Lower leg skin (tissue), 3 donors: ENCODE measurements around the gene NAPSA.

ENCODE experiments used
- POLR2A ChIP-seq, 2 donors: fragments of 450-650 bp; IDR thresholded peaks; one replicate each; pipeline ENCODE4 v1.6.1; 2016 to 2017; ENCODE audit warnings: antibody characterized with exemption in 2 of 2, mild to moderate bottlenecking in 1 of 2, moderate library complexity in 1 of 2
- TF ChIP-seq, protein P1 (sequence below), 3 donors: fragments of 450-650 bp; IDR thresholded peaks; one replicate each; pipeline ENCODE4 v1.5.1; 2016; ENCODE audit warnings: antibody characterized with exemption in 3 of 3, mild to moderate bottlenecking in 3 of 3, moderate library complexity in 2 of 3

DNA sequence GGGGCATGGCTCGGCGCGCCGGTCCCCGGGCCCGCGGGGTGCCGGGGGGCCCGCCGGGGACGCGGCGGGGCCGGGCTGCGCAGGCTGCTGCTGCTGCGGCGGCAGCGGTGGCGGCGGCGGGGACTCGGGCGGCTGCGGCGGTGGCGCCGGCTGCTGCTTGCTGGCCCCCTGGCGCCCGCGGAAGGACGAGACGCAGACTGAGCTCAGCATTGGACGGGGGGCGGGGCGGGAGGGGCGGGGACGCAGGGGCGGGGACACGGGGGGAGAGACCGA is 36.6 kb downstream of the NAPSA start:
- TF ChIP-seq, protein P1, sequence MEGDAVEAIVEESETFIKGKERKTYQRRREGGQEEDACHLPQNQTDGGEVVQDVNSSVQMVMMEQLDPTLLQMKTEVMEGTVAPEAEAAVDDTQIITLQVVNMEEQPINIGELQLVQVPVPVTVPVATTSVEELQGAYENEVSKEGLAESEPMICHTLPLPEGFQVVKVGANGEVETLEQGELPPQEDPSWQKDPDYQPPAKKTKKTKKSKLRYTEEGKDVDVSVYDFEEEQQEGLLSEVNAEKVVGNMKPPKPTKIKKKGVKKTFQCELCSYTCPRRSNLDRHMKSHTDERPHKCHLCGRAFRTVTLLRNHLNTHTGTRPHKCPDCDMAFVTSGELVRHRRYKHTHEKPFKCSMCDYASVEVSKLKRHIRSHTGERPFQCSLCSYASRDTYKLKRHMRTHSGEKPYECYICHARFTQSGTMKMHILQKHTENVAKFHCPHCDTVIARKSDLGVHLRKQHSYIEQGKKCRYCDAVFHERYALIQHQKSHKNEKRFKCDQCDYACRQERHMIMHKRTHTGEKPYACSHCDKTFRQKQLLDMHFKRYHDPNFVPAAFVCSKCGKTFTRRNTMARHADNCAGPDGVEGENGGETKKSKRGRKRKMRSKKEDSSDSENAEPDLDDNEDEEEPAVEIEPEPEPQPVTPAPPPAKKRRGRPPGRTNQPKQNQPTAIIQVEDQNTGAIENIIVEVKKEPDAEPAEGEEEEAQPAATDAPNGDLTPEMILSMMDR (IDR thresholded peaks at IDR 0.05), result no peak
- no peak for TF ChIP-seq POLR2A (IDR thresholded peaks at IDR 0.05)
